ENCODE results near the gene CCN5.
A peak's percentile ranks its signal among the peaks of the same experiment; 100 is the strongest.
"Not testable (repeated sequence)": the region's sequence is repeated elsewhere in the genome, so short reads cannot be mapped to it uniquely, and the experiment has no call there.

CCN5 gene

GRCh38 chr20:44714701-44715498 is at the start of gene CCN5:
CCN5 (plus strand) TSS chr20:44715369; CDS start chr20:44715391, 22 bp downstream.
- H3K4me3 ChIP-seq (ENCODE audit: low read depth, low read length), result no peak within 1 kb of the TSS
- no peak for TF ChIP-seq CTCF (IDR thresholded peaks at IDR 0.05; ENCODE audit: insufficient read depth, low read depth, low read length, missing control alignments)
- DNase-seq (ENCODE audit: low read depth), result no peak

DNA sequence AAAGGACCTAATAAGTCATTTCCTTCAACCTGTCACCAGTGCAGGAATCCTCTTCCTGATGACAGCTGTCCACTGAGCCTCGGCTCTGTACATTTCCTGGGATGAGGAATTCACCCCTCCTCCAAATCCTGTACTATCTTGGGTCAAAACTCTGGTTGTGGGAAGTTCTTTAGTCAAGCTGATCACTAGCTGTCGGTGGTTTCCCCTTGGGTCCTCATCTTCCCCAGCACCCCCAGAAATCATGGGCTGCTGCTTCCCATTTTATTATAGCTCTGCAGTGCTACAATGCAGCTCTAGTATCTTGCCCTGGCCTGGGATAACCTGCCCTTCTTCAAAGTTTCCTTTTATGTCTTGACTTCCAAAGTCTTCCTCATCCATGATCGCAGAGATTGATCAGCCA is 49.1 kb upstream of the CCN5 start:
- H3K4me3 ChIP-seq (ENCODE audit: low read depth, low read length), result no peak overlapping the region
- DNase-seq (ENCODE audit: low read depth), result no peak
- TF ChIP-seq CTCF (IDR thresholded peaks at IDR 0.05; ENCODE audit: insufficient read depth, low read depth, low read length, missing control alignments), result no peak

GRCh38 chr20:44670851-44671250 is 44.3 kb upstream of the CCN5 start:
- DNase-seq (ENCODE audit: low read depth); H3K4me3 ChIP-seq (ENCODE audit: low read depth, low read length): not testable (repeated sequence)

GRCh38 chr20:44671541-44671940 is 43.6 kb upstream of the CCN5 start:
- peak; percentile 78 for DNase-seq (ENCODE audit: low read depth)
- H3K4me3 ChIP-seq (ENCODE audit: low read depth, low read length), result peak overlapping the region; percentile 31

DNA sequence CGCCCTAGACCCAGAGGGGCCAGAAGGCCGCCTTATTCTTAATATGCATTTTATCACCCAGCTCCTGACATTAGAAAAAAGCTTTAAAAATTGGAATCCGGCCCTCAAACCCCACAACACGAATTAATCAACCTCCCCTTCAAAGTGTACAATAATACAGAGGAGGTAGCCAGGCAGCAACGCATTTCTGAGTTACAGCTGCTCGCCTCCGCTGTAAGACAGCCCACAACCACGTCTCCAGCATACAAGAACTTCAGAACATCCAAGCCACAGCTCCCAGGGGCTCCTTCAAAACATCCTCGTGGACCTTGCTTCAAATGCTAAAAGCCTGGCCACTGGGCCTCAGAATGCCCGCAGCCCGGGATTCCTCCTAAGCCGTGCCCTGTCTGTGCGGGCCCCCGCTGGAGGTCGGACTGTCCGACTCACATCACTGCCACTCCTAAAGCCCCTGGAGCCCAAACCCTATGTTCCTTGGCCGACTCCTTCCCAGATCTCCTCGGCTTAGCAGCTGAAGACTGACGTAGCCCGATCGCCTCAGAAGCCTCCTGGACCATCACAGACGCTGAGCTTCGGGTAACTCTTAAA is 42.8 kb upstream of the CCN5 start:
- DNase-seq (ENCODE audit: low read depth), result not testable (repeated sequence)

GRCh38 chr20:44678242-44678641 is 36.9 kb upstream of the CCN5 start:
- no peak for TF ChIP-seq CTCF (IDR thresholded peaks at IDR 0.05; ENCODE audit: insufficient read depth, low read depth, low read length, missing control alignments)
- no peak overlapping the region for H3K4me3 ChIP-seq (ENCODE audit: low read depth, low read length)
- DNase-seq (ENCODE audit: low read depth), result no peak

More for the DNA sequence above, 42.8 kb upstream of the CCN5 start:
- not testable (repeated sequence) for H3K4me3 ChIP-seq (ENCODE audit: low read depth, low read length)

DNA sequence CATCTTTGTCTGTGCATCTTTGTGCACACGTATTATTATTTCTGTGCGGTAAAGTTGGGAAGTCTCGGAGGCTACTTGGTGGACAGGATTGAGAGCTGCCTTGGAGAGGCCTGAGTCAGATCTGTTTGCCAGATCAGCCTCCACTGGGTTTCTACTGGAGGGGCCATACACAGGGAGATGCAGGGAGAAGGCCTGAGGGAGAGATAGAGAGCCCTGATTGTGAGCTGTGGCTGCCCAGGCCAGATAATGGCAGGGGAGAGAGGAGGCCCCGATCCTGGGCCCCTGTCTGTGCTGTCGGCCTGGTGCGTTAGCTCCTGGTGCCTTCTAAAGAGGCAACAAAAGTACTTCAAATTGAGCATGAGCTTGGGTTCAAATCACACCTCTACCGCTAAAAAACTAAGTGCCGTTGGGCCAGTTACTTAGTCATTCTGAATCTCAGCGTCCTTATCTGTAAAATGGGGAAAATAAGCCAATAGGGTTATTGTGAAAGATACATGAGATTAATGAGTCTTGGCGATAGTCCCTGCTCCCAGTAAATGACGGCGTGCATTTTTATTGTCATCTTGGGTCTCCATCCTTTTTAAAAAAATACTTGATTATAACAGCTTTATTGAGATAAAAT is 36.1 kb upstream of the CCN5 start:
- no peak overlapping the region for H3K4me3 ChIP-seq (ENCODE audit: low read depth, low read length)
- DNase-seq (ENCODE audit: low read depth), result no peak
- TF ChIP-seq CTCF (IDR thresholded peaks at IDR 0.05; ENCODE audit: insufficient read depth, low read depth, low read length, missing control alignments), result no peak

GRCh38 chr20:44681796-44682566 is 33.2 kb upstream of the CCN5 start:
- no peak overlapping the region for H3K4me3 ChIP-seq (ENCODE audit: low read depth, low read length)
- no peak for TF ChIP-seq CTCF (IDR thresholded peaks at IDR 0.05; ENCODE audit: insufficient read depth, low read depth, low read length, missing control alignments)

More at GRCh38 chr20:44681796-44682566, 33.2 kb upstream of the CCN5 start:
- DNase-seq (ENCODE audit: low read depth), result no peak

All from GM12865 (cell line).